HG03575 (cell line): Measurements from ENCODE around the gene MBTD1.

ENCODE experiments used
- ATAC-seq: cut with Tn5 transposase; IDR thresholded peaks from one replicate; pipeline ENCODE4 v1.9.1; 2021; ENCODE audit not compliant: unreplicated experiment, insufficient number of reproducible peaks, low FRiP score; ENCODE audit errors: extremely low read depth

MBTD1 gene

DNA sequence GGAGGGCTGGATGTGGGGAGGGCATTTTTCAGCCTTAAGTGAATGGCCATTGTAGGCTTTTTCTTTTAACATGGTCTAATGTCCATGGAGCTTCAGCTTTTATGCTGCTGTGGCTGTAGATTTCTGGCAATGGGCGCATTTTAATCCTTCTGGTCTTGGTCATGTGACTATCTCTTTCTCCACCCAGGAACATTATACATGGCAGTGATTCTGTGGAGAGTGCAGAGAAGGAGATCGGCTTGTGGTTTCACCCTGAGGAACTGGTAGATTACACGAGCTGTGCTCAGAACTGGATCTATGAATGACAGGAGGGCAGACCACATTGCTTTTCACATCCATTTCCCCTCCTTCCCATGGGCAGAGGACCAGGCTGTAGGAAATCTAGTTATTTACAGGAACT lies 98.3 kb downstream of the MBTD1 start:
- ATAC-seq = no peak

DNA sequence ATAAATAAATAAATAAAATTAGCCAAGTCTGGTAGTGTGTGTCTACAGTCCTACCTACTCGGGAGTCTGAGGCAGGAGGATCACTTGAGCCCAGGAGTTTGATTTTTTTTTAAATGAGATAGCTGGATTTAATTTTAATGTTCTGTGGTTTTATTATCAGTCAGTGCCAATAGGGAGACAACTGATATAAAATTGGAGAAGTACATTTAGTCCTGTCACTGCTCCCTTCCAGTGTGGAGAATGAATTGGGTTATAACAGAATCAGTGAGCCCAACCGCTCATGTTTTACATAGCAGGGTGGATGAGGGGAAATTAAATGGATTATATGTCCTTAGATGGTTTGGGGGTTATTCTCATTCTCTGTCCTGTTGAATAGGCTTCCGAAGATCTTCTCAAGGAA lies 100.2 kb downstream of the MBTD1 start:
- ATAC-seq = no peak

DNA sequence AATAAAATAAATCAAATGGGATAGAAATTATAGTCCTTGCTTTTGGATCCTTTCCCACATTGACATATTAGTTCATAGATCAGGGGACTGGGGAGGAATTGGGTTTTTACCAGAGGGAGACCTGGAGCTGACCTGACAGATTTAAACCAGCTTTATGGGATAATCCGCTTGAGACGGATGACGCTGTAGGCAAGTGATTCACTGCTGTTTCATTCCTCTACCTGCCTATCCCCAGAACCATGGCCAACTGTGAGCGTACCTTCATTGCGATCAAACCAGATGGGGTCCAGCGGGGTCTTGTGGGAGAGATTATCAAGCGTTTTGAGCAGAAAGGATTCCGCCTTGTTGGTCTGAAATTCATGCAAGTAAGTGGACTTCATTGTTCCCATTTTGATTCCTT lies 104.4 kb downstream of the MBTD1 start:
- ATAC-seq = no peak

DNA sequence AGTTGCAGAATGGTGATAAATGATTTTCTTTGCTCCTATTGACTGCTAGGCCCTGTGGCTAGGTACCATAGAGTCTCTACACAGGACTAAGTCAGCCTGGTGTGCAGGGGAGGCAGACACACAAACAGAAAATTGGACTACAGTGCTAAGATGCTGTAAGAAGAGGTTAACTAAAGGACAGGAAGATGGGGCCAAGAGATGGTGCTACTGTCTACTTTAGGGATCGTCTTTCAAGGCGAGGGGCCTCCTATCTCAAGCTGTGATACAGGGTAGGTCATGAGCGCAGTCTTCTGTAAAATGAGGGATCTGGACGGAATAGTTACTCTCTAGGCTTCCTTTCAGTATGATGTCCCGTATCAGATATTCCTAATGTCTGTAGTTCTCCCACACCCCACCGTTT lies 105.7 kb downstream of the MBTD1 start:
- ATAC-seq = no peak

DNA sequence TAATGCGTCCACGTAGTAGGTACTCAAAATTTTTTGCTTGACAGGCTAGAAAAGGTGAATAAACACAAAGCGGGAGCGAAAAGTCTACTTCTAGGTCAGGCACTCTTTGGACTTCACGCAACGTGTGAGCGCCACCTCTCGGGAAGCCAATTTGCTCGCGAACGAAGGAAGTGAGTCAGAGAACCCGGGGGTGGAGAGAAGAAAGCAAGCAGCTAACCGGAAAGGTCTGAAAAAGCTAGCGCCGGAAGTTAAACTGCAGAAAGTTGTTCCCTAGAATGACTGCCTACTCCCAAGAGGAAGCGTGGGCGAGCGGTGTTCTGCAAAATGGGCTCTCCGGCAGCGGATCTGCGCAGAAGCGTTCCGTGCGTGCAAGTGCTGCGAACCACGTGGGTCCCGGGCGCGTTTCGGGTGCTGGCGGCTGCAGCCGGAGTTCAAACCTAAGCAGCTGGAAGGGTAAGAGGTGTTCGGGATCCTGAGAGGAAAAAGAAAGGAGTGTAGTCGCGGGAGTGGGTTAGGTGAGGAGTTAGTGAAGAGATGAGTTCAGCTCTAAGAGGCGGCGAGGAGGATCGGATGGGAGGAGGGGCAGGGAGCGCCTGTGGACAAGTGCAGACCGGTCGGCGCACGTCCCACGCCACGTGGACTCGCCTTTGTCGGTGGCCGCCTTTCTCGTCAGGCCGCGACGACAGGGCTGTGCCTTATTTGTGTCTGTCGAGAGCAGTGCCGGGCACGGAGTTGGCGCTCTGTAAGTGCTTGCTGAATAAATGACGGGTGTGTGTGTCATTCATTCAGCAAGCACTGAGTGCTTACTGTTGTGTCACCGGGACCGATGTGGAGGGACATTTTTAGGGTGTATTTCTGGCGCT lies 106.4 kb downstream of the MBTD1 start, which contains the start of gene NME1:
TSS of gene NME1 (plus strand) at position 350 of the 863 bp plus-strand sequence. CDS start 2,096 bp downstream, outside the sequence.
- peak; percentile 76 for ATAC-seq

DNA sequence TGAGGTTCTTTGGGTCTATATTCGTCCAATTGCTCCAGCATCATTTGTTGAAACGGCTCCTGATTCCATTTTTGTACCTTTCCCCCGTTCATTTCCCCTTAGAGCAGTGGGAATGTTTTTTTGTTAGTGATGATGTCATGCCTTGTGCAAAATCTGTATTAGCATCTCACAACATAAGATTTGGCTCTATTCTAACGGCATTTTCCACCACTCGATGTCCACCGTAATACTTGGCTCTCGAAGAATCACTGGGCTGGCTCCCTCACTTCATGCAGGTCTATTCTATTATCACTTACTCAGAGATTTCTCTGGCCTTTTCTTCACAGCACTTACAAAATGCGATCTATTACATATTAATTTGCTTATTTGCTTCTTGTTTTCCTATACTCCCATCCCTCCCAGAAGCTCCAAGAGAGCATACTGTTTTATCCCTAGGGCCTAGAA lies 107.1 kb downstream of the MBTD1 start:
- no peak for ATAC-seq

DNA sequence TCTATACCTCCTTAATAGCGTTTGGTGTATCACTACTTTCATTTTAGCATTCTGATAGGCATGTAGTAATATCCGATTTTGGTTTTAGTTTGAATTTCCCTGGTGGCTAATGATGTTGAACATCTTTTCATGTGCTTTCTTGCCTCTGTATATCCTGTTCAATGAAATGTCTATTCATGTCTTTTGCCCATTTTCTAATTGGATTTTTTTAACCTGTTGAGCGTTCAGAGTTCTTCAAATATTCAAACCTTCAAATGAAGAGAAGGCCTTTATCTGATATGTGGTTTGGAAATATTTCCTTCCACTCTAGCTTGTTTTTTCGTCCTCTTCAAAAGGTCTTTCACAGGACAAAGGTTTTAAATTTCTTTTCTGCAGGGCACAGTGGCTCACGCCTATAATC lies 108.9 kb downstream of the MBTD1 start:
- ATAC-seq = no peak

DNA sequence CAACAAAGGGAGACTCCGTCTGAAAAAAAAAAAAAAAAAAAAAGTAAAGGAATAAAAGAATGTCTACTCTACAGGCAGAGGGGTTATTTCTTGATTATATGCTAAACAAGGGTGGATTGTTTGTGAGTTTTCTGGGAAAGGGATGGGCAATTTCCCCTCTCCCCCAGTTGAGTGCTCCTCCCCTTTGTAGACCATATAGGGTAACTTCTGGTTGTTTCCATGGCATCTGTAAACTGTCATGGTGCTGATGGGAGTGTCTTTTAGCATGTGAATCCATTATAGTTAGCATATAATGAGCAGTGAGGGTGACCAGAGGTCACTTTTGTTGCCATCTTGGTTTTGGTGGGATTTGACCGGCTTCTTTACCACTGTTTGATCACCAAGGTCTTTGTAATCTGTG lies 110.7 kb downstream of the MBTD1 start:
- no peak for ATAC-seq

DNA sequence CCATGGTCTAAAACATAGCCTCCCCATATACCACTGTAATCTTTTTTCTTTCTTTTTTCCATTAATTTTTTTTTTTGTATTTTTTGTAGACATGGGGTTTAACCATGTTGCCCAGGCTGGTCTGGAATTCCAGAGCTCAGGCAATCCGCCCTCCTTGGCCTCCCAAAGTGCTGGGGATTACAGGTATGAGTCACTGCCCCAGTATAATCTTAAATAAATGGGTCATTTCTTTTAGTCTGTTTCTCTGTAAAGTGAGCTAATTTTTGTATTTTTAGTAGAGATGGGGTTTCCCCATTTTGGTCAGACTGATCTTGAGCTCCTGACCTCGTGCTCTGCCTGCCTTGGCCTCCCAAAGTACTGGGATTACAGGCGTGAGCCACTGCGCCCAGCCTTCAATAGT lies 112.2 kb downstream of the MBTD1 start:
- no peak for ATAC-seq

DNA sequence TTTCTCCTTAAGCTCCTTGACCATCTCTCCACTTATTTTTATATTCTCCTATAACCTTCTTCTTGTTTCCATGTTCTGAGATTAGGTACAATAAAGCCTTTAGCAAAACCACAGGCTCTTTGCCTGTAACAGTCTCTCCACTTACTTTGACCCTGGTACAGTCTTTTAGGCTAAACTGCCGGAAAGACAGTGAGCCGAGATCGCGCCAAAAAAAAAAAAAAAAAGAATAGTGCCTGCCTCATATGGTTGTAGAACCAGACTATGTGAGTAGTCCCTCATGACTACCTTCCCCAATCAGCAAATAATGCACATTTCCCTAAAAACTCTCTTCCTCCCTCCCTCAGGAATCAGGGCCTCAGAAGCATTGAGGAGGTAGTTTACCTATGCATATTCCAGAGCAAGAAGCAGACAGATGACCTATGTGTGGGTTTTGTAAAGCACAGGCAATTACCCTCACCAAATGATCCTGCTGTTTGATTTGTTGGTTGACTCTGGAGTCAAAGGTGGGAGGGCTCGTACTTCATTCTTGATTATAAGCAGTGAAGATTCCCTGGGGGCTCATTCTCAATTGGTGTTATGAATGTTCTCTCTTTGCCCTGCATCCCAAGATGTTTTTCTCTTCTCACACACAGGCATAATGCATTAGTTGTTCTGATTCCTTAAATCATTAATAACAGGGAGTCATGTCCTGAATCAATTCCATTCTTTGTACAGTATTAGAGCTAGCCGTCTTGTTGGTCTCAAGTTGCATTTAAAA lies 115.4 kb downstream of the MBTD1 start:
- no peak for ATAC-seq

DNA sequence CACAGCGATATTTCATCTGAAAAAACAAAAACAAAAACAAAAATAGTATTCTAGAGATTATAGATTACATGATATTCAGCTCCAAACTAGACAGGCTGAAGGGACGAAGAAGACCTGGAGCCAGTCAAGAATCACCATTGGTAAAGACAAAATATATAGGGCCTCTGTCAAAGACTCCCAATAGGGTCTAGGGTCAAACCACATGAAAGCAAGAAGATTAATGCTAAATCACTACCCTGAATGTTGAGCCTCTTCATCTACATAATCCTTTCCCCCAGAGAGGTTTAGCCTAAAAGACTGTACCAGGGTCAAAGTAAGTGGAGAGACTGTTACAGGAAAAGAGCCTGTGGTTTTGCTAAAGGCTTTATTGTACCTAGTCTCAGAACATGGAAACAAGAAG lies 117.3 kb downstream of the MBTD1 start:
- ATAC-seq = no peak

DNA sequence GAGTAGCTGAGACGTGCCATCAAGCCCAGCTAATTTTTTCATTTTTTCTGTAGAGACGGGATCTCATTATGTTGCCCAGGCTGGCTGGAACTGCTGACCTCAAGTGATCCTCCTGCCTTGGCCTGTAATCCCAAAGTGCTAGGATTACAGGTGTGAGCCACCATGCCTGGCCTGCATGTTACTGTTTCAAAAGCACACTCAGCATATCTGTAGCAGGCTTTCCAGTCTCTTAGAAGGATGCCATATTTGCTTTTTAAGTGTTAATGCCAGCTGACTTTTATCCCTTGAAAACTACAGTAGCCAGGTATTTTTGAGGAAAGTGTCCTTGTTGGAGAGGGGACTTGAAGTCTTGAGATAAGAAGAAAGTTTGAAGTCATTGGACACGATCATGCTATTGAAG lies 123.9 kb downstream of the MBTD1 start:
- no peak for ATAC-seq

DNA sequence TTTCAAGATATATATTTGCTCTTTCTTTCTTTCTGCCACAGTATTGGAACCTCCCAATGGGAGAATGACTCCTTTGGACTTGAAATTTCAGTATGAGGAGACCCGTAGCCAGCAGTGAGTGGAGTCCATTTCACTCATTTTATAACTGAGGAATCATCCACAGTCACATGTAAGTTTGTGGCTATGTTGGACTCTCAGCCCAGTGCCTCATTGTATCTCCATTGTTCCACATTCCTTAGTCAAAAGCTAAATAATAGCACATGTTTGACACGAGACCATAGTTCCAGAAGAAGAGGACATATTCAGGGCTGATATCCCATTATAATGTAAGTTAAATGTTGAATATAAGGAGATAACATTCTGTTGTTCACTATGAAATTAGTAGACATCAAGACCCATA lies 126.5 kb downstream of the MBTD1 start:
- no peak for ATAC-seq

DNA sequence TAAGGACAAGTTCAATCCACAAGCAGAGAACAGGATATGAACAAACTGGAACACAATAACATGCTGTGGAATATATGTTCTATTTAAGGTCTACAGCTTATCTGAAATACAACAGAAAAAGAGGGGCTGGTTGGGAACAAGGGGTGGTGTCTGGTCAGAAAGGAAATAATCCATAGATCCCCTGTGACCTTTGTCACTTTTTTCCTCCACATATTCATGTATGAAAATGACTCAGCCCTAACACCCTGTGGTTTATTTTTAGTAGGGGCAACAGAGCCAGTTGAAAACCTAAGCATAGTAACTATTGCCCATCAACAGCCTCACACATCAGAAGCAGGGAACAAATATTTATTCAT lies 126.9 kb downstream of the MBTD1 start:
- no peak for ATAC-seq

DNA sequence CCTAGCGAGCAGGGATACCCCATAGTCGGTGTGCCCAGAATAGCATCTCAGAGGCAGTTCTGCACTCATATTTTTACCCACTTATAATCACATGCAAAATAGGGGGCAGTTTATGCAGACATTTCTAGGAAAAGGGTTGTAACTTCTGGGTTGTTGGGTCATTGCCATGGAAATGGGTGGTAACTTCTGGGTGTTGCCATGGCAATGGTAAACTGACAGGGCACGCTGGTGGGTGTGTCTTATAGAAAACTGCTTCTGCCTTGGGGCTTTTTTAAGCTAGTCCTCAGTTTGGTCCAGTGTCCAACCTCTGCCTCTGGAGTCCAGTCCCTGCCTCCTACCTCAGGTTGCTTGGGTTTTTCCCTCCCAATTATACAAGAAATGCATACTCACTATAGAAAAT lies 131.8 kb downstream of the MBTD1 start:
- no peak for ATAC-seq
